GM12878 (cell line): ENCODE results near the gene PHF2. TPM values are rescaled to one million over a fixed set of nuclear protein-coding genes. Genes with fewer than 3 reads are reported as not detected.

Source experiments
- ATAC-seq: fragments of 200-7000 bp; cut with Tn5 transposase; 3 replicates; pipeline ENCODE4 v1.9.1; 2020; ENCODE audit warnings: mild to moderate bottlenecking, moderate library complexity
- BruUV-seq: library from RNA; stranded (reverse); fragments of 400-500 nt; replicated peaks from 2 replicates; lab custom pipeline; 2021; lab: Mats Ljungman, UMichigan
- CTCF ChIA-PET: fragments of 300-600 bp; sonication (Branson Sonifier 250); formaldehyde crosslinking; extraction: SDS; loops from one replicate; lab custom pipeline; 2021; ENCODE audit warnings: inconsistent platforms; lab: Yijun Ruan, JAX
- POLR2A ChIA-PET: fragments of 350-600 bp; formaldehyde crosslinking; extraction: SDS; loops from one replicate; lab custom pipeline; 2021; ENCODE audit warnings: inconsistent platforms; lab: Charles Lee
- RAD21 ChIA-PET: fragments of 300-600 bp; sonication (Branson Sonifier 250); formaldehyde crosslinking; loops from one replicate; lab custom pipeline; 2023; ENCODE audit warnings: antibody characterized with exemption; ENCODE audit not compliant: unreplicated experiment; lab: Charles Lee
- SMC1A ChIA-PET: fragments of 300-600 bp; sonication (Branson Sonifier 250); formaldehyde crosslinking; loops from one replicate; lab custom pipeline; 2023; ENCODE audit not compliant: unreplicated experiment, uncharacterized antibody; lab: Charles Lee
- DNase-seq: peaks from one replicate; pipeline ENCODE4 v3.0.0-alpha.2; 2011; ENCODE audit warnings: low read depth, low spot score
- FAIRE-seq: peaks from 3 replicates; lab custom pipeline; 2011; peaks lifted over from hg19 to GRCh38; lab: Jason Lieb, UNC
- H2AFZ ChIP-seq: 2 replicates; pipeline ENCODE4 v1.6.0; 2011; ENCODE audit warnings: low read depth, low read length, control low read depth; ENCODE audit not compliant: control insufficient read depth
- H3K27ac ChIP-seq: 2 replicates; pipeline ENCODE4 v1.5.1; 2011; ENCODE audit warnings: control low read depth; ENCODE audit not compliant: control insufficient read depth, insufficient read depth
- H3K27me3 ChIP-seq, 2 experiments: replicated peaks in 1 of 2; 2 replicates each; pipeline versions ENCODE4 v1.6.0 to v1.6.1; 2011; ENCODE audit warnings: low read length in 1 of 2; ENCODE audit not compliant: control insufficient read depth in 2 of 2, insufficient read depth in 2 of 2
- H3K36me3 ChIP-seq, 2 experiments: 2 replicates each; pipeline ENCODE4 v1.5.1; 2011; ENCODE audit warnings: low read length in 1 of 2; ENCODE audit not compliant: control insufficient read depth in 2 of 2, insufficient read depth in 2 of 2
- H3K4me1 ChIP-seq: 2 replicates; pipeline ENCODE4 v1.6.1; 2011; ENCODE audit warnings: mild to moderate bottlenecking, low read length, moderate library complexity, mixed read lengths; ENCODE audit not compliant: control insufficient read depth, insufficient read depth
- H3K4me2 ChIP-seq: 2 replicates; pipeline ENCODE4 v1.6.0; 2011; ENCODE audit warnings: control low read depth; ENCODE audit not compliant: control insufficient read depth, insufficient read depth
- H3K4me3 ChIP-seq: fragments of 200-600 bp; sonication (generic); 2 replicates; pipeline ENCODE4 v1.5.1; 2016
- H3K79me2 ChIP-seq: 2 replicates; pipeline ENCODE4 v1.6.0; 2011; ENCODE audit warnings: low read length; ENCODE audit not compliant: control insufficient read depth, insufficient read depth
- H3K9ac ChIP-seq: 2 replicates; pipeline ENCODE4 v1.8.0; 2011; ENCODE audit warnings: low read length, control low read depth, mixed read lengths; ENCODE audit not compliant: control insufficient read depth, insufficient read depth
- H3K9me3 ChIP-seq: replicated peaks from 3 replicates; pipeline ENCODE4 v1.5.1; 2011; ENCODE audit warnings: mild to moderate bottlenecking, low read length; ENCODE audit not compliant: control insufficient read depth, insufficient read depth
- H4K20me1 ChIP-seq: 2 replicates; pipeline ENCODE4 v1.6.0; 2011; ENCODE audit not compliant: control insufficient read depth, insufficient read depth
- HSF1 ChIP-seq: fragments of 150-350 bp; IDR thresholded peaks from 2 replicates; pipeline ENCODE4 v1.6.1; 2014; ENCODE audit warnings: mild to moderate bottlenecking, low read depth, low read length
- POLR2A ChIP-seq: IDR thresholded peaks from 2 replicates; pipeline ENCODE4 v1.6.1; 2011; ENCODE audit warnings: low read depth, mild to moderate bottlenecking, low read length
- RBBP5 ChIP-seq: fragments of 200-600 bp; sonication (generic); conservative IDR thresholded peaks from 2 replicates; pipeline ENCODE4 v1.6.1; 2016
- RCOR1 ChIP-seq: conservative IDR thresholded peaks from 2 replicates; pipeline ENCODE4 v1.6.1; 2012; ENCODE audit warnings: low read depth, low read length, improper control_type of control experiment
- STAT1 ChIP-seq: fragments of 450-650 bp; conservative IDR thresholded peaks from 2 replicates; pipeline ENCODE4 v1.6.1; 2014; ENCODE audit warnings: antibody characterized with exemption, mild to moderate bottlenecking
- WGBS: methylation state at CpG from one replicate; pipeline ENCODE4 v1.1.6; 2016; ENCODE audit warnings: low lambda C conversion rate; ENCODE audit not compliant: insufficient replicate concordance, insufficient coverage; ENCODE audit errors: missing lambda C conversion rate; 5-methylcytosine and 5-hydroxymethylcytosine counted together
- in situ Hi-C: fragments of 300-500 bp; cut with MboI; formaldehyde crosslinking; loops from 9 replicates; pipeline ENCODE4 v1.14.3; 2018; ENCODE audit warnings: mixed read lengths
- intact Hi-C: fragments of 100-400 bp; cut with micrococcal nuclease; formaldehyde crosslinking; loops from one replicate; pipeline ENCODE4 v1.14.2; 2022; ENCODE audit not compliant: unreplicated experiment
- polyA plus RNA-seq, 11 experiments: library from polyadenylated mRNA; depleted of rRNA in 4 of 11; unstranded in 6 of 11; stranded (reverse) in 5 of 11; fragments of >200 nt; fragmentation: Nextera tagmentation in 4 of 11; fragmentation: Illumina TruSeq in 1 of 11; extraction: Ambion mirVana in 4 of 11; extraction: Trizol in 1 of 11; gene quantifications; 1 replicate in 1 of 11; 2 replicates in 10 of 11; pipeline versions ENCODE4 v1.2.1 to v1.2.3, GENCODE V29; 2011 to 2016; ENCODE audit warnings: inconsistent platforms in 2 of 11, missing spikeins in 2 of 11, low read depth in 1 of 11
- total RNA-seq, 4 experiments: library from RNA; depleted of rRNA in 3 of 4; stranded (reverse); fragments of >200 nt in 3 of 4; fragmentation: Illumina TruSeq in 1 of 4; extraction: Trizol in 1 of 4; gene quantifications; 2 replicates each; pipeline versions ENCODE4 v1.2.1 to v1.2.3, GENCODE V29; 2013 to 2021

Gene PHF2
- total and polyA plus RNA-seq, 10 of the 15 experiments (the other 5 are each of a cell fraction or from before 2014, with no cell fraction given): 0.34 to 13.3 (median 5.5) TPM

- 69% methylated on average over 2 of the region's 2 CpGs for WGBS
- H3K4me2 ChIP-seq: no peak overlapping the region
- H3K4me3 ChIP-seq: no peak overlapping the region
- SMC1A ChIA-PET: no interaction called here
- H2AFZ ChIP-seq: no peak overlapping the region
- no peak for DNase-seq
- H3K27me3 ChIP-seq: no peaks in the 10 kb centered on the region
- no TSS peak for BruUV-seq
- no peaks in the 10 kb centered on the region for H3K4me1 ChIP-seq
- in situ Hi-C loops (no loop called here), intact Hi-C loops (no loop called here)
- POLR2A ChIA-PET: no interaction called here
- peaks cover 0 to 3% of the 10 kb centered on the region in 2 experiments; a peak in 2 of 4 replicates for H3K36me3 ChIP-seq
- no peak for TF ChIP-seq HSF1
- H4K20me1 ChIP-seq: no peaks in the 10 kb centered on the region
- FAIRE-seq: no peak
- CTCF ChIA-PET: no interaction called here
- H3K27ac ChIP-seq: no peak overlapping the region
- H3K9ac ChIP-seq: no peak overlapping the region
- RAD21 ChIA-PET: no interaction called here
- H3K79me2 ChIP-seq: no peaks in the 10 kb centered on the region
- no peaks in the 10 kb centered on the region; the same call in 2 of the 3 replicates for H3K9me3 ChIP-seq
- no peak for ATAC-seq
Observed at GRCh38 chr9:93640027-93640426, 63.6 kb downstream of the PHF2 start.

GRCh38 chr9:93642961-93643360 is 66.6 kb downstream of the PHF2 start:
- ATAC-seq (no peak), DNase-seq (no peak), FAIRE-seq (no peak)
- Histone ChIP-seq H3K4me1 (no peaks in the 10 kb centered on the region), H3K4me2 (no peak overlapping the region), H3K4me3 (no peak overlapping the region), H2AFZ (no peak overlapping the region), H3K36me3 (peaks cover 0 to 2% of the 10 kb centered on the region in 2 experiments; a peak in 2 of 4 replicates), H4K20me1 (no peaks in the 10 kb centered on the region), H3K27ac (no peak overlapping the region), H3K9ac (no peak overlapping the region), H3K9me3 (no peaks in the 10 kb centered on the region), H3K27me3 (no peaks in the 10 kb centered on the region), H3K79me2 (no peaks in the 10 kb centered on the region)
- ChIA-PET CTCF (no interaction called here), RAD21 (no interaction called here), POLR2A (no interaction called here), SMC1A (no interaction called here)
- in situ Hi-C loops (no loop called here), intact Hi-C loops (no loop called here)
- TF ChIP-seq RCOR1 (no peak), RBBP5 (no peak), STAT1 (no peak), POLR2A (no peak)
- WGBS: 94% methylated on average over 5 of the region's 5 CpGs
- BruUV-seq: no TSS peak
